ENCODE results near the gene PLA2G4E. TPM values are rescaled to one million over a fixed set of nuclear protein-coding genes. Genes with fewer than 3 reads are reported as not detected.

The PLA2G4E gene
- total RNA-seq, 2 donors from 2014 or later = not detected

DNA sequence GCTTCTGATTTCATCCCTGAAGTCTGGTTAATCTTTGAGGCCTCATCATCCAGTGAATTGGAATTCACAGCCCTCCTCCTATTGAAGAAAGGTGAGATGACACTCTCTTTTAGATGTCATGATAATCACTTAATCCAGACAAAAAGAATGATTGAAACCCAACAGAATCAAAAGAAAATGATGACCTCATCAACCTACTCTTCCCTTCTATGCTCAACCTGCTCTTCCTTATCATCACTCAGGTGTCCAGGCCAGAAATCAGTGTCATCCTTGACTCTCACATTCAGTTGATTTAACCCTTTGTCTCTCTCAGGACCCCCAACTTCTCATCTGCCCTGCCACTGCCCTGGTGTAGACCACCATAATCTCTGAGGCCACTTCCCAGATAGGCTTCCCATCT, 11.8 kb downstream of the PLA2G4E start:
- TF ChIP-seq, protein P1, sequence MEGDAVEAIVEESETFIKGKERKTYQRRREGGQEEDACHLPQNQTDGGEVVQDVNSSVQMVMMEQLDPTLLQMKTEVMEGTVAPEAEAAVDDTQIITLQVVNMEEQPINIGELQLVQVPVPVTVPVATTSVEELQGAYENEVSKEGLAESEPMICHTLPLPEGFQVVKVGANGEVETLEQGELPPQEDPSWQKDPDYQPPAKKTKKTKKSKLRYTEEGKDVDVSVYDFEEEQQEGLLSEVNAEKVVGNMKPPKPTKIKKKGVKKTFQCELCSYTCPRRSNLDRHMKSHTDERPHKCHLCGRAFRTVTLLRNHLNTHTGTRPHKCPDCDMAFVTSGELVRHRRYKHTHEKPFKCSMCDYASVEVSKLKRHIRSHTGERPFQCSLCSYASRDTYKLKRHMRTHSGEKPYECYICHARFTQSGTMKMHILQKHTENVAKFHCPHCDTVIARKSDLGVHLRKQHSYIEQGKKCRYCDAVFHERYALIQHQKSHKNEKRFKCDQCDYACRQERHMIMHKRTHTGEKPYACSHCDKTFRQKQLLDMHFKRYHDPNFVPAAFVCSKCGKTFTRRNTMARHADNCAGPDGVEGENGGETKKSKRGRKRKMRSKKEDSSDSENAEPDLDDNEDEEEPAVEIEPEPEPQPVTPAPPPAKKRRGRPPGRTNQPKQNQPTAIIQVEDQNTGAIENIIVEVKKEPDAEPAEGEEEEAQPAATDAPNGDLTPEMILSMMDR (conservative IDR thresholded peaks at IDR 0.05) = no peak
- DNase-seq = no peak
- Mint-ChIP-seq H3K27ac (no peak overlapping the region), H3K4me3 (no peak overlapping the region), H3K27me3 (ENCODE audit: insufficient read depth) (peaks cover 9% of the 10 kb centered on the region), H3K36me3 (ENCODE audit: low read depth) (no peaks in the 10 kb centered on the region), H3K9me3 (no peaks in the 10 kb centered on the region), H3K4me1 (peaks cover 6% of the 10 kb centered on the region)
- Histone ChIP-seq H3K27ac (ENCODE audit: low read depth, low read length) (no peak overlapping the region), H3K4me3 (ENCODE audit: low read length) (no peak overlapping the region), H3K27me3 (ENCODE audit: control insufficient read depth, insufficient read depth, low read length, poor library complexity, severe bottlenecking) (peaks cover 4% of the 10 kb centered on the region), H3K4me1 (ENCODE audit: control insufficient read depth, insufficient read depth, low read length) (no peaks in the 10 kb centered on the region), H3K9me3 (ENCODE audit: control insufficient read depth, low read length) (no peaks in the 10 kb centered on the region), H3K9ac (ENCODE audit: extremely low read depth, low read length, poor library complexity, severe bottlenecking) (no peak overlapping the region), H3K36me3 (ENCODE audit: control insufficient read depth, insufficient read depth, low read length) (no peaks in the 10 kb centered on the region)

- TF ChIP-seq, protein P1 (conservative IDR thresholded peaks at IDR 0.05) = no peak
- no peak overlapping the region for H3K27ac ChIP-seq (ENCODE audit: low read depth, low read length)
- no peaks in the 10 kb centered on the region for H3K36me3 ChIP-seq (ENCODE audit: control insufficient read depth, insufficient read depth, low read length)
- H3K9me3 ChIP-seq (ENCODE audit: control insufficient read depth, low read length) = no peaks in the 10 kb centered on the region
- H3K4me1 ChIP-seq (ENCODE audit: control insufficient read depth, insufficient read depth, low read length) = no peaks in the 10 kb centered on the region
- H3K9me3 Mint-ChIP-seq = no peaks in the 10 kb centered on the region
- no peak overlapping the region for H3K27ac Mint-ChIP-seq
- no peaks in the 10 kb centered on the region for H3K36me3 Mint-ChIP-seq (ENCODE audit: low read depth)
- no peak overlapping the region for H3K4me3 Mint-ChIP-seq
- no peak overlapping the region for H3K4me3 ChIP-seq (ENCODE audit: low read length)
- peaks cover 4% of the 10 kb centered on the region for H3K4me1 Mint-ChIP-seq
- DNase-seq = no peak
- peaks cover 4% of the 10 kb centered on the region for H3K27me3 ChIP-seq (ENCODE audit: control insufficient read depth, insufficient read depth, low read length, poor library complexity, severe bottlenecking)
- H3K9ac ChIP-seq (ENCODE audit: extremely low read depth, low read length, poor library complexity, severe bottlenecking) = no peak overlapping the region
- H3K27me3 Mint-ChIP-seq (ENCODE audit: insufficient read depth) = peaks cover 9% of the 10 kb centered on the region
- 94 to 100% methylated on average over 1 of the region's 1 CpG for WGBS, 2 experiments (ENCODE audit: insufficient coverage in 1 of 2, insufficient read length in 1 of 2)
These were observed 13.5 kb downstream of the PLA2G4E start for GRCh38 chr15:42007386-42007785.

- no peak overlapping the region for H3K27ac ChIP-seq (ENCODE audit: low read depth, low read length)
- H3K9me3 ChIP-seq (ENCODE audit: control insufficient read depth, low read length) = no peaks in the 10 kb centered on the region
- TF ChIP-seq, protein P1 (conservative IDR thresholded peaks at IDR 0.05) = no peak
- H3K27me3 ChIP-seq (ENCODE audit: control insufficient read depth, insufficient read depth, low read length, poor library complexity, severe bottlenecking) = peaks cover 4% of the 10 kb centered on the region
- peaks cover 4% of the 10 kb centered on the region for H3K27me3 Mint-ChIP-seq (ENCODE audit: insufficient read depth)
- H3K4me3 Mint-ChIP-seq = no peak overlapping the region
- no peaks in the 10 kb centered on the region for H3K4me1 ChIP-seq (ENCODE audit: control insufficient read depth, insufficient read depth, low read length)
- no peak overlapping the region for H3K9ac ChIP-seq (ENCODE audit: extremely low read depth, low read length, poor library complexity, severe bottlenecking)
- H3K36me3 ChIP-seq (ENCODE audit: control insufficient read depth, insufficient read depth, low read length) = no peaks in the 10 kb centered on the region
- H3K4me1 Mint-ChIP-seq = peaks cover 4% of the 10 kb centered on the region
- H3K36me3 Mint-ChIP-seq (ENCODE audit: low read depth) = no peaks in the 10 kb centered on the region
- 81 to 83% methylated on average over 4 to 6 of the region's 6 CpGs for WGBS, 2 experiments (ENCODE audit: insufficient coverage in 1 of 2, insufficient read length in 1 of 2)
- DNase-seq = no peak
- no peak overlapping the region for H3K4me3 ChIP-seq (ENCODE audit: low read length)
- H3K27ac Mint-ChIP-seq = no peak overlapping the region
- H3K9me3 Mint-ChIP-seq = no peaks in the 10 kb centered on the region
These were observed 18.5 kb downstream of the PLA2G4E start for GRCh38 chr15:42002333-42002732.
